BJ (cell line): ENCODE measurements around the gene ARL6IP5. TPM values are rescaled to one million over a fixed set of nuclear protein-coding genes. Genes with fewer than 3 reads are reported as not detected.

ENCODE experiments used
- CTCF ChIA-PET: fragments of 350-600 bp; formaldehyde crosslinking; extraction: SDS; loops from one replicate; lab custom pipeline; 2021; ENCODE audit warnings: antibody characterized with exemption, inconsistent platforms; lab: Yijun Ruan, JAX
- POLR2A ChIA-PET: fragments of 300-600 bp; sonication (Branson Sonifier 250); formaldehyde crosslinking; extraction: SDS; loops from one replicate; lab custom pipeline; 2021; ENCODE audit warnings: antibody characterized with exemption; lab: Charles Lee
- DNase-seq: peaks from one replicate; pipeline ENCODE4 v3.0.0-alpha.2; 2011; ENCODE audit warnings: low read depth
- H3K27me3 ChIP-seq: 2 replicates; pipeline ENCODE4 v1.6.0; 2011; ENCODE audit warnings: low read length; ENCODE audit not compliant: control insufficient read depth, insufficient read depth
- H3K36me3 ChIP-seq: 2 replicates; pipeline ENCODE4 v1.5.1; 2011; ENCODE audit warnings: low read length; ENCODE audit not compliant: control insufficient read depth, insufficient read depth
- H3K4me3 ChIP-seq: 2 replicates; pipeline ENCODE4 v1.5.1; 2011; ENCODE audit warnings: low read depth, mild to moderate bottlenecking, control low read depth, low read length
- polyA plus RNA-seq: library from polyadenylated mRNA; depleted of rRNA; stranded (reverse); fragments of >200 nt; gene quantifications from 2 replicates; pipeline ENCODE4 v1.2.3, GENCODE V29; 2011
- TF ChIP-seq, protein P1 (sequence below): IDR thresholded peaks from 2 replicates; pipeline ENCODE4 v1.5.1; 2011; ENCODE audit warnings: low read depth, mild to moderate bottlenecking, control low read depth, inconsistent platforms, low read length, moderate library complexity; ENCODE audit not compliant: insufficient read depth

The ARL6IP5 gene
- polyA plus RNA-seq, 1 experiment = 129 TPM

DNA sequence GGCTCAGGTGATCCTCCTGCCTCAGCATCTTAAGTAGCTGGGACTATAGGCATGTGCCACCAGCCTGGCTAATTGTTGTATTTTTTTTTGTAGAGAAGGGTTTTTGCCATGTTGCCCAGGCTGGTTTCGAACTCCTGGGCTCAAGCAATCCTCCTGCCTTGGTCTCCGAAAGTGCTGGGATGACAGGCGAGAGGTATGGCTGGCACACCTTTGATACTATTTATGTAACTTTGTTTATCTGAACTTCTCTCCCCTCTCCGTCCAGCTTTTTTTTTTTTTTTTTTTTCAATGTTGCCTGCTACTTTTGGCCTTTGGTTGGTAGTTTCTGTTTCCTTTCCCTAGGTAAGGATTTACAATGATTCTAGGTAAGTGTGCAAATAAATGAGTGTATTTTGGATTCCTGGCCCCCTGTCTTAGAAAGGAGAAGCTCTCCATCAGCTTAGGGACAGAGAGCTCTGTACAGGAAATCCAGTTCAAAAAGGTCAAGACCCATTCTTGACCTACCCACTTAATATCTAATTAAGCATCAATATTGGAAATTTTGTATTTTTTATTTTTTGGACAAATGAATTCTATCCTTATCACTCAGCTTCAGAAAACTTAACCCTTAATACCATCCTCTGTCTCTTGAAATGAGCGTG lies 6.8 kb downstream of the ARL6IP5 start:
- H3K27me3 ChIP-seq = no peaks in the 10 kb centered on the region
- peaks cover 3% of the 10 kb centered on the region; the same call in 1 of the 2 replicates for H3K36me3 ChIP-seq
- ChIA-PET POLR2A (no interaction called here), CTCF (interaction anchor here (0.7 to 2.1 kb wide), 2 partner anchors 14 to 30 kb away, joined by 3 to 4 read pairs; no protein-coding TSS in a partner anchor)
- no peak for DNase-seq
- TF ChIP-seq, protein P1, sequence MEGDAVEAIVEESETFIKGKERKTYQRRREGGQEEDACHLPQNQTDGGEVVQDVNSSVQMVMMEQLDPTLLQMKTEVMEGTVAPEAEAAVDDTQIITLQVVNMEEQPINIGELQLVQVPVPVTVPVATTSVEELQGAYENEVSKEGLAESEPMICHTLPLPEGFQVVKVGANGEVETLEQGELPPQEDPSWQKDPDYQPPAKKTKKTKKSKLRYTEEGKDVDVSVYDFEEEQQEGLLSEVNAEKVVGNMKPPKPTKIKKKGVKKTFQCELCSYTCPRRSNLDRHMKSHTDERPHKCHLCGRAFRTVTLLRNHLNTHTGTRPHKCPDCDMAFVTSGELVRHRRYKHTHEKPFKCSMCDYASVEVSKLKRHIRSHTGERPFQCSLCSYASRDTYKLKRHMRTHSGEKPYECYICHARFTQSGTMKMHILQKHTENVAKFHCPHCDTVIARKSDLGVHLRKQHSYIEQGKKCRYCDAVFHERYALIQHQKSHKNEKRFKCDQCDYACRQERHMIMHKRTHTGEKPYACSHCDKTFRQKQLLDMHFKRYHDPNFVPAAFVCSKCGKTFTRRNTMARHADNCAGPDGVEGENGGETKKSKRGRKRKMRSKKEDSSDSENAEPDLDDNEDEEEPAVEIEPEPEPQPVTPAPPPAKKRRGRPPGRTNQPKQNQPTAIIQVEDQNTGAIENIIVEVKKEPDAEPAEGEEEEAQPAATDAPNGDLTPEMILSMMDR = no peak
- H3K4me3 ChIP-seq = no peak overlapping the region

DNA sequence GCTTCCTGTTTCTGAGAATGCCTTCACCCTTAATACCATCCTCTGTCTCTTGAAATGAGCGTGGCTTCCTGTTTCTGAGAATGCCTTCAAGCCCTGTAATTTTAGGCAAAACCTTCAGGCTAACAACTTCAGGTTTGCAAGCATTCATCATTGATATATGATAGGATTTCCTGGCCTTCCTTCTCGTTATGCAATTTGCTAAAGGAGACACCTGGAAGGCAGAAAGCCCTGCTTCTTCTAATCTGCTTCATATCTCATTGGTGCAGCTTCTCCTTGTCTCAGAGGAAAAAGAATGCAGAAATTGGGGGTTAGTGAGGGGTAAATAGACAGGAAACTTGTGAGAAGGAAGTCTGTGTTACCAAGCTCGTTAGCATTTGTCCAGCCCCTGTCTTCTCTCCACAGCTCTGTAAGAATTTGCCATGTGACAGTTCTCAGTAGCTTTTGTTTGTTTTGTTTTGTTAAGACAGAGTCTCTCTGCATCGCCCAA lies 7.3 kb downstream of the ARL6IP5 start:
- Histone ChIP-seq H3K36me3 (peaks cover 3% of the 10 kb centered on the region; the same call in 1 of the 2 replicates), H3K4me3 (no peak overlapping the region), H3K27me3 (no peaks in the 10 kb centered on the region)
- DNase-seq = no peak
- CTCF ChIA-PET = interaction anchor here (0.7 to 2.1 kb wide), 2 partner anchors 14 to 29 kb away, joined by 3 to 4 read pairs; no protein-coding TSS in a partner anchor
- POLR2A ChIA-PET = no interaction called here
- TF ChIP-seq, protein P1 = no peak

DNA sequence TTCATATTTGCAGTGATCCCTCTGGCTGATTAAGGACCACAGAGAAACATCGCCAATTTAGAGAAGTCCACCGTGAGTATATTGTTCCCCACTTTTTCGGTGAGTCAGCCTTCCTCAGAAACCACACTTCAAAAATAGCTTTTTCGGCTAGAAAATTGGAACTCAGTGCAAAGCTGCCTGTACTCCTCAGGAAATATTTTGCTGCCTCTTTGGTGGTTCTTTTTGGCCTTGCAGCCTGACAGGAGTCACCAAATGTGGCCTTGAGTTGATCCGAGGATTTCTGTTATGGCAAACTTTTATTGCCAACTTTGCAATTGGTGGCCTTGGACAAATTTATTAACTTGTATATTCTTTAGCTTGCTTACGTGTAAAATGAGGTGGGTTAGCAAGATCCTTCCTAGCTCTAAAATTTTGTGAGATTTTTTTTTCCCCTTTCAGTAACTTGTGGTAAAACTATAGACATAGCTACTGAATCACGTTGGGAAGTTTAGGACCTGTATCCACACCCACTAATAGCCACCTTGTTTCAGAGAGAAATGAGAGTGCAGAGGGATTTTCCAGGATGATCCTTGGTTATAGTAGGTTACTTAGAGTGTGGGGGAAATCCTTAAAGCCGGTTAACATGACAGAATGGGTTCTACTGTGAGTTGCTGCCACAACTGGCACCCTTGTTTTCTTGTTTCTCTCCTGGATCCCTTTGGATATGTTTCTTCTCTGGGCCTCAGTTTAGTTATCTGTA lies 9.9 kb downstream of the ARL6IP5 start:
- TF ChIP-seq, protein P1 = no peak
- Histone ChIP-seq H3K4me3 (no peak overlapping the region), H3K36me3 (peaks cover 5% of the 10 kb centered on the region; the same call in 1 of the 2 replicates), H3K27me3 (no peaks in the 10 kb centered on the region)
- POLR2A ChIA-PET = no interaction called here
- no peak for DNase-seq
- CTCF ChIA-PET = interaction anchor here (1.0 to 2.5 kb wide), 3 partner anchors 10 to 25 kb away, joined by 4 to 10 read pairs (median 5); no protein-coding TSS in a partner anchor

DNA sequence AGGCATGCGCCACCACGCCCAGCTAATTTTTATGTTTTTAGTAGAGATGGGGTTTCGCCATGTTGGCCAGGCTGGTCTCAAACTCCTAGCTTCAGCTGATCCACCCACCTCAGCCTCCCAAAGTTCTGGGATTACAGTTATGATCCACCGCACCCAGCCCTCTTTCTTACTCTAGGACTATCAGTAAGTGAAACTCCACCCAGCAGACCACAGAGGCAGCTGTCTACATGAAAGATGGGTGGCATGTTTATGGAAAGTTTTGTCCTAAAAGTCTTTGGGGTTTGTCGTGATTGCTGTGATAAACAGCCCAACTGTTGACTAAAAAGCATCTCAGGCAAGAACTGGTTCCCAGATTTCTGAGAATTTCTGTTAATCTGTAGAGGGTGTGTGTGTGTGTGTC lies 10.9 kb downstream of the ARL6IP5 start:
- DNase-seq = no peak
- peaks cover 5% of the 10 kb centered on the region; the same call in 1 of the 2 replicates for H3K36me3 ChIP-seq
- POLR2A ChIA-PET = no interaction called here
- CTCF ChIA-PET = interaction anchor here (2.5 kb wide), 1 partner anchor 9 kb away, joined by 5 read pairs; no protein-coding TSS in a partner anchor
- H3K4me3 ChIP-seq = no peak overlapping the region
- H3K27me3 ChIP-seq = no peaks in the 10 kb centered on the region
- TF ChIP-seq, protein P1 = no peak

DNA sequence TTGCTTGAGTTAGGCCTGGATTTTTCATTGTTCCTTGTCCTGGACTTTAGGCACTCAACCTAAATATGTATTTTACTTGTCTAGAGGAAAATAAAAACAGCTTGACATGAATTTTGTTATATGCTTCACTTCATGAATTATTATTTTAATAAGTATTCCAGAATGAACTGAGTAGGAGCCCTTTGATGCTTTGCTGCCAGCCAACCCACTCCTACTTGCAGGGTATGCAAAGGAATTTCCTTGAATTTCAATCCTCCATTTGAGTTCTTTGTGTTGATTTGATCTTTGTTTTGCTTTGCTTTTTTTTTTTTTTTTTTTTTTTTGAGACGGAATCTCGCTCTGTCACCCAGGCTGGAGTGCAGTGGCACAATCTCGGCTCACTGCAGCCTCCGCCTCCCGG lies 11.6 kb downstream of the ARL6IP5 start:
- ChIA-PET POLR2A (no interaction called here), CTCF (interaction anchor here (2.5 kb wide), 1 partner anchor 9 kb away, joined by 5 read pairs; no protein-coding TSS in a partner anchor)
- peaks cover 5% of the 10 kb centered on the region; the same call in 1 of the 2 replicates for H3K36me3 ChIP-seq
- DNase-seq = no peak
- H3K4me3 ChIP-seq = no peak overlapping the region
- TF ChIP-seq, protein P1 = no peak
- H3K27me3 ChIP-seq = no peaks in the 10 kb centered on the region
